Stimulated activated CD4-positive, alpha-beta T cell treated with anti-CD3 and anti-CD28 coated beads, Interleukin-15, amount 100 ng/mL, for 24 hours (primary cell): ENCODE data around the gene SGSH.
A peak's percentile ranks its signal among the peaks of the same experiment; 100 is the strongest.

Experiments
- DNase-seq: peaks from one replicate; pipeline ENCODE4 v3.0.0-alpha.2; 2020

Gene SGSH

DNA sequence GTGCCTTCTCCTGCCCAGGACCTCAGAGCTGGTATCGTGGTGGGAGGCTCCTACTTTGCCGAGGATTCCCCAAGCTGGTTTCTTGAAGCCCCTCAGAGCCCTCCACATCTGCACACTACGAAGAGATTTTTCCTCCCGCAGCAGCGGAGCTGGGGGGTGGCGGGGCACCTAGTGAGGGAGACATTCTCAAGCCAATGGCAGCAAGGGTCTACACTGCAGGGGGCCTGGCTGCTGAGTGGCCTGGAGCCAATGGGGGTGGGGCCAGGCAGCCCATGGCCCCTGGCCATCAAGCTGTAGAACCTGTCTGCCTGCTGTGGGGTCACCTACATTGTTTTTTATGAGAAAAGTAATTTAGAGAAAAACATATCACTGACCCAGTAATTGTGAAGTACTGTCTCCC, 5.1 kb upstream of the SGSH start:
- DNase-seq = no peak

DNA sequence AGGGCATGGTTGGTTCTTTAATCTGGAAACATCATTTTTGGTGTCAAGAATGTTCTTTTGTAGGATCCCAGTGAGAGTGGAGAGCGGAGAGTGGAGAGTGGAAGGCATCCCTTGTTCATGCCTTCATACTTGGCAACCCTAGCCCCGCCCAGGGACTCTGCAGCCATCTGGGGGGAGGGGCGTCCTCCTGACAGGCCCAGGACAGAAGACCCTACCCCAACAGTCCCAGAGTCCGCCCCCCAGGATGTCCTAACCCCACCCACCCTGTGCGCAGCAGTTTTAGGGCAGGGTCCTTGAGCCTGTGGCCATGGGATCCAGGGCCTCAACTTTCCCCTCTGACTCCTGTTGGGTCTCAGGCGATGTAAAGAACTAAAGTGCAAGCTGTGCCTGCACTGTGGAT, 4.5 kb upstream of the SGSH start:
- no peak for DNase-seq

DNA sequence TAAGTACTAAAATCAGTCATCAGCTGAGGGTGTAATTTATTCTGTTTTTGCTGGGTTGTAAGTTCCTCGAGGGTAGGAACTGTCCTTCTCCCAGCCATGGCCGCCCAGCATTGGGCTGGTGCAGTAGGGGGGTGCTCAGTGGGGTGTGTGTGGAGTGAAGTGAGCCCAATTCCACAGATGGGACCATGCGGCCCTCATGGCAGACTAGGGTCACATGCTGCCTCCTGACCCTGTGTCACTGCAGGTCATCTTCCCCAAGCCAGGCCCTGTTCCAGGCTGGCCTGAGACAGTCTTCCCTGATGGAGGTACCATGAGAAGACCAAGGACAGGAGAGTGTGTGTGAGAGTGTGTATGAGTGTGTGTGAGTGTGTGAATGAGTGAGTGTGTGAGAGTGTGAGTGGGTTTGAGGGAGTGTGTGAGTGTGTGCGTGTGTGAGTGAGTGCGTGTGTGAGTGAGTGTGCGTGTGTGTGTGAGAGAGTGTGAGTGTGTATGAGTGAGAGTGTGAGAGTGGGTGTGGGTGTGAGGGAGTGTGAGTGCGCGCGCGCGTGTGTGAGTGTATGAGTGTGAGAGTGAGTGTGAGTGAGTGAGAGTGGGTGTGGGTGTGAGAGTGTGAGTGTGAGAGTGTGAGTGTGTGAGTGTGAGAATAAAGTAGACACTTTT, 3.8 kb upstream of the SGSH start:
- no peak for DNase-seq

DNA sequence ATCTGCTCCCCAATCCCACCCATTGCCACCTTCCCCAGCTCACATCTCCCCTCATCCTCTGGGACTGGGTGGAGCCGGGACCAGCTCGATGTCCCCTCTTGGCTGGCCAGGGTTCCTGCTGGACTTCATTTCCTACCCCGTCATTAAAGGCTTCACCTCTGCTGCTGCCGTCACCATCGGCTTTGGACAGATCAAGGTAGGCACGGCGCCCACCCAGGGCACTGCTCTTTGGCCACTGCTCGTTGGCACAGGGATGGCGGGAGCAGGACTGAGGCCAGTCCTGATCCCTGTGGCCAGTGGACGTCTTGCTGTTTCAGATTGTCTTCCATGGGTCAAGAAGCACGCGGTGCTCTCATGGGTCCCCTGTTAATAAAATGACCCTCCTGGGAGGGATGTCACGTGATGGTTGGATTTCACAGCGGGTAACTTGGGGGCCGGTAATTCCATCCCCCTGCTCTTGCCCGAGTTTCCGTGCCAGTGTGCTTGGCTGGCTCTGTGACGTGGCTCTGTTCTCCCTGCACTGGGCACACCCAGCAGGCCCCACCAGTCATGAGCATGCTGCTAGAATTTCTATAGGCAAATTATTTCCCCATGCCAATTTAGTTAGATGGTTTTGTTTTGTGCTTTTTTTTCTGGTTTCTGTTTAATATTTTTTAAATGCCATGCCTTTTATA, 3.1 kb upstream of the SGSH start:
- DNase-seq = no peak

DNA sequence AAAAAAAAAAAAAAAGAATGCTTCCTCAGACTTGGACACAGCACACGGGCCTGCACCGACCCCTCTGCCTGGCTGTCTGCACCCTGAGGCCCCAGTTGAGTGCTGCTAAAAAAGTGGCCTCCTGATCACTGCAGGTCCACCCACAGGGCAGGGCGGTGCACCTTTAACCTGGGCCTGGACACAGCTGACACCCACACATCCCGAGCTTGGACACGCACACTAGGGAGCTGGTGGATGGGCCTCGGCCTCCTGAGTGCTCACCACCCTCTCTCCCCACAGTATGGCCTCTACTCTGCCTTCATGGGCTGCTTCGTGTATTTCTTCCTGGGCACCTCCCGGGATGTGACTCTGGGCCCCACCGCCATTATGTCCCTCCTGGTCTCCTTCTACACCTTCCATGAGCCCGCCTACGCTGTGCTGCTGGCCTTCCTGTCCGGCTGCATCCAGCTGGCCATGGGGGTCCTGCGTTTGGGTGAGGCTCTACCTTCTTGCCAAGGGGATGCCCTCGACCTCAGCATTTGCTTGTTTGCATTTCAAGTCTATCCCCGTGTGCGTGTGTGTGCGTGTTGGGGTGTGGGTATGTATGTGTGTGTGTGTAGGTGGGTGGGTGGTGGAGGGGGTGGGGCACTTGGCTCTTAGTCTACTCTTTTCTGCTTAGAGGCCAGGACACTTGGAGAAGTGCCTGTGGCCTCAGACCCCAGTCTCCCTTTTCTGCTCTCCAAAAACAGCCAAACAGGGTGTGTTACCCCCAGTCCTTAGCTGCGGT, 2.4 kb upstream of the SGSH start:
- DNase-seq = no peak

DNA sequence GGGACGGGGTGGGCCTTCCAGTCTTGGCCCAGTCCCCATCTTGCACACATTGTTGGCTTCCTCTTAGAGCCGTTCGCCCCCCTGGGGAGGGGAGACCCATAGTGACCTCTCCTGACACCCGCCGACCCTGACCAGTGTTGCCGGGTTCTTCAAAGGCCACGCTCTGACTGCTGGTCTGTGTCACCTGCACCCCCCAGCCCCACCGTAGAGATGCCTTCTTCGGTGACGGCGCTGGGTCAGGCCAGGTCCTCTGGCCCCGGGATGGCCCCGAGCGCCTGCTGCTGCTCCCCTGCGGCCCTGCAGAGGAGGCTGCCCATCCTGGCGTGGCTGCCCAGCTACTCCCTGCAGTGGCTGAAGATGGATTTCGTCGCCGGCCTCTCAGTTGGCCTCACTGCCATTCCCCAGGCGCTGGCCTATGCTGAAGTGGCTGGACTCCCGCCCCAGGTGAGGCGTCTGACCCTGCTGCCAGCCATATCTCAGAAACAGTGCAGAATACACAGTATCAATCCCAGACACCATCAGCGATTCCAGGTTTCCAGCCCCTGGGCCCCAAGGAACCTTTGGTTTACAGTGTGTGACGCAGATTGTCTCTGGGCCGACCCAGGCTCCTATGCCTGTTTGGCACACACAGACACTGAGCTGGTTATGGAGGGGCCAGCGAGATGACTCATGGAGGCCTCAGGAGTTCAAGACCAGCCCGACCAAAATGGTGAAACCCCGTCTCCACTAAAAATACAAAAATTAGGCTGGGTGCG, 1.4 kb upstream of the SGSH start:
- DNase-seq = no peak

DNA sequence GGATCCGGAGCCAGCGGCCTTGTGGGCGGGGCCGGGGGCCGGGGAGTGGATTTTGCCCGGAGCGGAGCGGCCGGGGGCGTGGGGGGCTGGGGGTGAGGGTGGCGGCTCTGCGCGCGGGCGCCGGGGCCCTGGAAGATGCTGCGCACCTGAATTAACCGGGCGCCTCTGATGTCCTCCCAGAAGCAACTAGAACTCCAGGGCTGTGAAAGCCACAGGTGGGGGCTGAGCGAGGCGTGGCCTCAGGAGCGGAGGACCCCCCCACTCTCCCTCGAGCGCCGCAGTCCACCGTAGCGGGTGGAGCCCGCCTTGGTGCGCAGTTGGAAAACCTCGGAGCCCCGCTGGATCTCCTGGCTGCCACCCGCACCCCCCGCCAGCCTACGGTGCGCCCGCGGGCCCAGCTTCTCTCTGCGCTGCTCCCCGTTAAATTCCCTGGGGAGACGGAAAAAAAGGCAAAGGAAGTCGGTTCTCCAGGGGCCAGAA, 643 bp upstream of the SGSH start:
- peak; percentile 38 for DNase-seq

DNA sequence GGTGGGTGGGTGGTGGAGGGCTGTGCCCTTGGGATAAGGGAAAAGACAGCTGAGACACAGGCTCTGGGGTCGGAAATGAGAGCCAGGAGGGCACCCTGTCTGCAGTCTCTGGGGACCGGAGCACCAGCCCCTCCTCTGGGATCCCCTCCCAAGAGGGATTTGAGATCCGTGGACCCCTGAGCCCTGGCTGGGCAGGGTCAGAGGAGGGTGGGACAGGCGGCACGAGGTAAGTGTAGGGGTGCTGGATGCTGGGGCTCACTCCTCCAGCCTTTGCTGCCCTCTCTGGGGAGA, 425 bp downstream of the SGSH start:
- DNase-seq = no peak

DNA sequence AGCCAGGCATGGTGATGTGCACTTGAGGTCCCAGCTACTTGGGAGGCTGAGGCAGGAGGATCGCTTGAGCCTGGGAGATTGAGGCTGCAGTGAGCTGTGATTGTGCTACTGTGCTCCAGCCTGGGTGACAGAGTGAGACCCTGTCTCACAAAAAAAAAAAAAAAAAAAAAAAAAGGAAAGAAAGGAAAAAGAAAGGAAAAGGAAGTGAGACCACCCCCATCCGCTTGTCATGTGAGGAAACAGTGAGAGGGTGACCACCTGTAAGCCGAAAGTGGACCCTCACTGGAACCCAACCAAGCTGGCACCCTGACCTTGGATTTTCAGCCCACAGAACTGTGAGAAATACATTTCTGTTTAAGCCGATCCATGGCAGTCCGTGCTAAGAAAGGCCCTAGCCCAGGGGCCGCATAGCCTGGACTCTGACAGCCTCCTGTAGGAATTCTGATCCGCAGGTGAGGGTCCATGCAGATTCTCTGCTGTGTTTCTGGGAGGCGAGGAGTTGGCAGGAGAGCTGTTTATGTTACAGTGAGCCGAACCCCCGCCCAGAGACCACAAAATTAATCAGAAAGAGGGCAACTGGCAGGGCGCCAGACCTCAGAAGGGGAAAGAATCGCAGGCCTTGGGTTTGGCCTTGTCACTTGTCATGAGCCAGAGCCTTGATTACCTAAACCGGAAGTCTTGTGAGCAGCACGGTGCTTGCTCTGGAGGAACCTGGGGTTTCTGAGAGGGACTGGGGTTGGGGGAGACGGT, 945 bp downstream of the SGSH start:
- DNase-seq = peak; percentile 95

DNA sequence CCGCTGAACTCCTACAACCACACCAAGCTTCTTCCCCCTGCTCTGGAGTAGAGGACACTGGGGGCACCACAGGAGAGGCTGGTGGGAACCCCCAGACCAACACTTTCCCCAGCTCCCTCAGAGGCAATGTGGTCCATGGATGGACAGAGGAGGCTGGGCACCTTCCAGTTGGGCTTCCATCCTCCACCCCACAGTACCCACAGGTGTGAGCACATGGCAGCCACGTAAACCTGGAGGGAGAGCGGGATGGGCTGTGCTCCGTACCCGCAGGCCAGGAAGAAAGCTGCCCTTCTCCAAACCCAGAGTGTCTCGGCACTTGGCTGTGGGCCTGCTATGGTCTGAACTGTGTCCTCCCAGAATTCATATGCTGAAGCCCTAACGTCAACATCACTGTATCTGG, 1.7 kb downstream of the SGSH start:
- no peak for DNase-seq

DNA sequence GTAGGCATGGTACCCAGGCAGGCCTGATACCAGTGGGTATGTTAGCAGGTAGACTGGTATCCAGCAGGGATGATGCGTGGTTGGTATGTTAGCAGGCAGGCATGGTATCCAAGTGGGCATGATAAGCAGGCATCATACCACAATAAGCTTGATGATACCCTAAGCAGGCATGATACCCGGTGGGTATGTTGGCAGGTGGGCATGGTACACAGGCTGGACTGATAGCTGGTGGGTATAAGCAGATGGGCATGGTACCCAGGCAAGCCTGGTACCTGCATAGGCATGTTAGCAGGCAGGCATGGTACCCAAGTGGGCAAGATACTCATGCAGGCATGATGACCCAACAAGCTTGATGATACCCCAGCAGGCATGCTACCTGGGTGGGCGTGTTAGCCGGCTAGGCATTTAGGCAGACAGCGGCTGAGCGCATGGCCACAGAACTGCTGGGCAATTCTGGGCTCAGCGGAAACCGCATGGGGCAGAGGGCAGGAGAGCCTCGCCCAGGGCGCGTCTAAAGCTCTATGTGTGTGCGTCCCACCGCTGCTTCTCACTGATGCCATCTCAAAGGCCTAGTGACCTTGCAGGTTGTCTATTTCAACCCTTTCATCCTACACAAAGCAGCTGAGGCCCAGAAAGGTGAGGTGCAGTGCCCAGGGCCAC, 2.3 kb downstream of the SGSH start:
- DNase-seq = no peak

DNA sequence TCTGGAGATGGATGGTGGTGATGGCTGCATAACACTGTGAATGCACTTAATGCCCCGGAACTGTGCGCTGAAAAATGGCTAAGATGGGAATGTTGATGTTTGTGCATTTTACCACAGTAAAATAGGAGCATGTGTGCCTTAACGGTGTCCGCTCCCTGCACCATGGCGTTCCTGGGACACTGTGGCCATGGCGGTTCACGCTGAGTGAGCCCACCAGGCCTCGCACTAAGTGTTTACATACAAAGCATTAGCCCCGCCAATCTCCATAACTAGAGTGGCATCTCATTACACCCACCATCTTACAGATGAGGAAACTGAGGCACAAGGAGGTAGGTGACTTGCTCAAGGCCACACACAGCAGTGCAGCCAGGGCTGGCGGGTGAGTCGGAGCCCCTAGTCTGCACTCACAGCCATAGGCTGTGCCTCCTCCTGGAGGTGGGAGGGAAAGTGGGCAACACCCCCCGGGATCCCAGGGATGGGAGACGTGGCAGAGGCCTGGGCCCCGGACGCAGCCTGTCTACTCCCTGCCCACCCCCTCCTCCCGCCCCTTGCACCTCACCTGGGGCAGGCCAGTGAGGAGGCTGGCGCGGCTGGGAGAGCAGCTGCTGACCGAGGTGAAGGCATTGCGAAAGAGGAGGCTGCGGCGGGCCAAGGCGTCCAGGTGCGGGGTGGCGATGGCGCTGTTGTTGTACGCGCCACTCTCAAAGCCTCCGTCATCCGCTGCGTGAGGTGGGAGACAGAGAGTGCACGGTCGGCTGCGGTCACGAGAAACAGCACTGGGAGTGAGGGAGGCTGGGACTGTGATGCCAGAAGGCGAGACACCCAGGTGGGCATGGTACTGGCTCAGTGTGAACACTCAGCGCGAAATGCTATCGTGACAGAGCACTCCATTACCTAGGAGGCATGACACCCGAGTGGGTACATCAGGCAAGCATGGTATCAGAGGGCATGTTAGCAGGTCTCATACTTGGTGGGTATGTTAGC, 3.4 kb downstream of the SGSH start:
- DNase-seq = no peak

DNA sequence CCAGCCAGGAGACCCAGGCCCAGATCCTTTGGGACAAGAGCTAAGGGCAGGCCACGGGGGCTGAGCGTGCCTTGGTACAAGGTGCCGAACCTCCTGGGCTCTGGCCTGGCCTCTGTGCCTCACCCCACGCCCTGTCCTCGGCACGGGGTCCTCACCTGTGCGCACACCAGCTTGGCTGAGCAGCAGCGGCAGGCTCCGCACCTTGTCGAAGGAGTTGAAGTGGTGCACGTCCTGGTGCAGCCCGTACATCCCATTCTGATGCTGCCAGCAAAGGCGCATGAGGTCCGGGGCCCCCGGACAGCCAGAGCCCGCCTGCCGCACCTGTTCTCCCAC, 5.3 kb downstream of the SGSH start:
- no peak for DNase-seq

DNA sequence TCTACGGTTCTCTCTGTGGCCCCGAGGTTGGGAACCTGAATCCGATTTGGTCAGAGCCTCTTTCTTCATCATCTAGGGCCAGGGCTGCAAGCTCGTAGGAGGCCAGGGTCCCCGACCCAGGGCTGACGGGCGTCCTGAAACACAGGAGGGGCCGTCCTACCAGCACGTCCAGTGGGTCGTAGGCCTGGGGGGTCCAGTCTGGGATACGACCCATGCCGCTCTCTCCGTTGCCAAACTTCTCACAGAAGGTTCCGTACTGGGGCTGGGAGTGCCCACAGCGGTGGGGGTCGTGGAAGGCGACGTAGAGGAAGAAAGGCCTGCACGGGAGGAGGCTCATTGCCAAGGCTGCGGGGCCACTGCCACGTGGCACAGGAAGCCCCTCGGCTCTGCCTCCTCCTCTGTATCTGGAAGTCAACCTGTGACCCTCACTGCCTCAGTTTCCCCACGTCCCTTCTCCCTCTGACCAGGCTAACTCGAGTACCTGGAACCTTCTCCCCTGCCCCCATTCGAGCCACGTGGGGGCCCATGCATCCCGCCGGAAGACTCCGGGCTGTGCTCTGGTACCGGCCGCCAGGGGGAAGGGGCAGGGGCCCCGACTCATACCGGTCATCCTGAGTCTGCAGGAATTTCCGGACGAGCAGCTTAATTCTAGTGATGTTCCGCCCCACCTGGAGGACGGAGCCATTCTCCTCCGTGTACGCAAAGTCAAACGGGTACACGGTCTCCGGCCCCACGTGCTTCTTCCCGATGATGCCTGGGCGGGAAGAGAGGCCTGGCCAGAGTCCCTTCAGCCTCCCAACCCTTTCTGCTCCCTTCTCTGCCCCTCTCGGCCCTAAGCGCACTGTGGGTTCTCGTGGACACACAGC, 5.9 kb downstream of the SGSH start:
- no peak for DNase-seq

DNA sequence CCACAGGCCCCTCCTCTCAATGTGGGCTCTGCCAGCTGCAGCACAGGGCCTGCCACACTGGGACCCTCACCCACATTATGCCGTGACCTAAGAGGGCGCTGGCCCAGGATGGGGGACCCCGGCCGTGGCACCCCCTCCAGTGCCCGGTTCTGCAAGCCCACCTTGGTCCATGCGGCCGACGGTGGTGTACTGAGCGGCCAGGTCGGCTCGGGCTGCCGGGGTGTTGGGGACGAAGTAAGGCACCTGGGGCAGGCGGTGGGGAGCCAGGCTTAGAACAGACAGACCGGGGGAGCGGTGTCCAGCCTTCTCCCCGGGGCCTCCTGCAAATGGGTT, 6.5 kb downstream of the SGSH start:
- no peak for DNase-seq

DNA sequence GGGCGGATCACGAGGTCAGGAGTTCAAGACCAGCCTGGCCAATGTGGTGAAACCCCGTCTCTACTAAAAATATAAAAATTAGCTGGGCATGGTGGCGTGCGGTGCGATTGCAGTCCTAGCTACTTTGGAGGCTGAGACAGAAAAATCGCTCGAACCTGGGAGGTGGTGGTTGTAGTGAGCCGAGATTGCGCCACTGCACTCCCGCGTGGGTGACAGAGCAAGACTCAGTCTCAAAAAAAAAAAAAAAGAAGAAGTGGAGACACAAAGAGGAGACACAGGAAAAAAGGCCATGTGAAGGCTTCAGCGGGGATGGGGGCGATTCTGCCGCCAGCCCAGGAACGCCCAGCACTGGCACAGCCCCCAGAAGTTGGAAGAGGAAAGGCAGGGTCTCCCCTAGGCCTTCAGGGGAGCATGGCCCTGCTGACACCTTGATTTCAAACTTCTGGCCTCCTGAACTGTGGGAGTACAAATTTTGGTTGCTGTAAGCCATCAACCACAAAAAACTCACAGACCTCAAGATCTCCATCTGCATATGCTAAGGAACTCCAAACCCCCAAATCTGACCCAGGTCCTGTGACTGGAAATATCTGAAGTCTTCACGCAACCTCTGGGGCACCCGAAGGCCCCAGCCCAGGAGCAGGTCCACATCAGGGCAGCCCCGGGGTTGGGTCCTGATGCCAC, 7.0 kb downstream of the SGSH start:
- no peak for DNase-seq

DNA sequence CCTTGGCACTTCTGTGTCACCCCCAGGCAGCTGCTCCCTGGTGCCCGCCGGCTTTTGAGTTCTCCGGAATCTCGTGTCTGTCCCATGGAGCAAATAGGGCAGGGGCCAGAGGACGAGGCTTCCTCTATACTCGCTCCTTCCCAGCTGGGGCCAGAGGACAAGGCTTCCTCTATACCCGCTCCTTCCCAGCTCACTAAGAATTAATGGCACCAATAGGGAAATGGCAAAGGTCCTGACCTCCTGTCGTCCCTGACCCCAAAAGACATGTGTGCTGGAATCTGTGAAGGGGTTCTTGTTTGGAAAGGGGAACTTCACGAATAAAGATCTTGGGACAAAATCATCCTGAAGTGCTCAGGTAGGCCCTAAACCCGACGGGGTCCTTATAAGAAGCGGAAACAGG, 7.6 kb downstream of the SGSH start:
- no peak for DNase-seq

DNA sequence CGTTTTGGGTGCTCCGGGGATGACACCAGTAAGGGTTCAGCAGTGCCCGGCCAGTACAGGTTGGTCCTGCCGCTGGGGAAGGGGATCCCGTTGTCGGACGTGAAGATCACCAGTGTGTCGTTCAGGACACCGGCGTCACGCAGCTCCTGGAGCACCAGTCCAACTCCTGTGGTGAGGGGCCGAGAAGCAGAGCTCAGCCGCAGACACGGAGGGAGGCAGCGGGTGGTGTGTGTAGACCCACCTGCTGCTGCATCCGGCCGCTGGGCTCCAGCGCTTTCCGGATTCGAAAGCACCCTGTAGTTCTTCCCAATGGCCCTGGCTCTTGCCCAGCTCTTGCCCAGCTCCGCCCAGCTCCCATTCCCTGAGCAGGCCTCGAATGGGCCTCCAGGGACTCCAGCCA, 8.0 kb downstream of the SGSH start:
- no peak for DNase-seq

DNA sequence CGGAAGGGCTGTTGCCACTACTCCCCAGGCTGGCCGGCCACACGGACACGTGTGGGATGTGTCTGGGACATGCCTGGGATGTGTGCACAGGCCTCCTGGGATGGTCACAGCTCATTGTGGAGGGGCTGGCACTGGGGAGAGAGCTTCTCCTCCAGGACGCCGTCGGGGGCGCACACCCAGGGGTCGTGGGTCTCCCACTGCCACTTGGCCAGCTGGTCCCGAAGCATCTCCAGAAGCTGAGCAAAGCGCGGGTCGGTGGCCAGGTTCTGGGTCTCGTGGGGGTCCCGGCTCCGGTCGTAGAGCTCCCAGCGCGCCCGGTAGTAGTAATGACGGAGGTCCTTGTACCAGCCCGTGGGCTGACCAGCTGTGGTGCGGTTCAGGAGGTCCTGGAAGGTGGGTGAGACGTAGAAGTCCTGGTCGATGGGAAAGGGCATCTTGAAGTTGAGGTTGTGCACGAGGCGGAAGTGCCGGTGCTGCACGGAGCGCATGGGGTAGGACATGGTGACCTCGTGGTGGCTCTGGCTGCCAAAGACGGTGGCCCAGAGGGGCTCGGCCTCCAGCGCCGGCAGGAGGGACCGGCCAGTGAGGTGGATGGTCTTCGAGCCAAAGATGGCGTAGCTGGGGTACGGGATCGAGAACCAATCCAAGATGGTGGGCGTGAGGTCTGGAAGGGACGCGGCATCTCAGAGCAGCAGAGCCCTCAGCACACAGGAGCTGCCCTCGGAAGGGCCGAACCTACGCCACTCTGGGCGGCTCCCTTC, 9.6 kb downstream of the SGSH start:
- no peak for DNase-seq
